Measurements from ENCODE around the gene METTL21A.
"Not testable (repeated sequence)": the region's sequence is repeated elsewhere in the genome, so short reads cannot be mapped to it uniquely, and the experiment has no call there.

DNA sequence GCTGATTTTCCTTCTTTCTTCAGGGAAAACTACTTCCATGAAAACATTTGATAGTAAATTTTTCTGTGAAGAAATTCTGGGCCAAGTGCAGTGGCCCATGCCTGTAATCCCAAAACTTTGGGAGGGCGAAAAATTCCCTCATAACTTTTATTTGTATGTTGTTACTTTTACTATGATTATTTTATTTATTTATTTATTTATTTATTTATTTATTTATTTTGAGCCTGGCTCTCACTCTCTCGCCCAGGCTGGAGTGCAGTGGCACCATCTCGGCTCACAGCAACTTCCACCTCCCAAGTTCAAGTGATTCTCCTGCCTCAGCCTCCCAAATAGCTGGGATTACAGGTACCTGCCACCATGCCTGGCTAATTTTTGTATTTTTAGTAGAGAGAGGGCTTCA lies 14.1 kb upstream of the METTL21A start:
- TF ChIP-seq, protein P1, sequence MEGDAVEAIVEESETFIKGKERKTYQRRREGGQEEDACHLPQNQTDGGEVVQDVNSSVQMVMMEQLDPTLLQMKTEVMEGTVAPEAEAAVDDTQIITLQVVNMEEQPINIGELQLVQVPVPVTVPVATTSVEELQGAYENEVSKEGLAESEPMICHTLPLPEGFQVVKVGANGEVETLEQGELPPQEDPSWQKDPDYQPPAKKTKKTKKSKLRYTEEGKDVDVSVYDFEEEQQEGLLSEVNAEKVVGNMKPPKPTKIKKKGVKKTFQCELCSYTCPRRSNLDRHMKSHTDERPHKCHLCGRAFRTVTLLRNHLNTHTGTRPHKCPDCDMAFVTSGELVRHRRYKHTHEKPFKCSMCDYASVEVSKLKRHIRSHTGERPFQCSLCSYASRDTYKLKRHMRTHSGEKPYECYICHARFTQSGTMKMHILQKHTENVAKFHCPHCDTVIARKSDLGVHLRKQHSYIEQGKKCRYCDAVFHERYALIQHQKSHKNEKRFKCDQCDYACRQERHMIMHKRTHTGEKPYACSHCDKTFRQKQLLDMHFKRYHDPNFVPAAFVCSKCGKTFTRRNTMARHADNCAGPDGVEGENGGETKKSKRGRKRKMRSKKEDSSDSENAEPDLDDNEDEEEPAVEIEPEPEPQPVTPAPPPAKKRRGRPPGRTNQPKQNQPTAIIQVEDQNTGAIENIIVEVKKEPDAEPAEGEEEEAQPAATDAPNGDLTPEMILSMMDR (IDR thresholded peaks at IDR 0.05) = not testable (repeated sequence)
- TF ChIP-seq POLR2A (IDR thresholded peaks at IDR 0.05) = not testable (repeated sequence)
